ENCODE measurements around the gene NSDHL.
"Not testable (repeated sequence)": the region's sequence is repeated elsewhere in the genome, so short reads cannot be mapped to it uniquely, and the experiment has no call there.

Gene NSDHL

DNA sequence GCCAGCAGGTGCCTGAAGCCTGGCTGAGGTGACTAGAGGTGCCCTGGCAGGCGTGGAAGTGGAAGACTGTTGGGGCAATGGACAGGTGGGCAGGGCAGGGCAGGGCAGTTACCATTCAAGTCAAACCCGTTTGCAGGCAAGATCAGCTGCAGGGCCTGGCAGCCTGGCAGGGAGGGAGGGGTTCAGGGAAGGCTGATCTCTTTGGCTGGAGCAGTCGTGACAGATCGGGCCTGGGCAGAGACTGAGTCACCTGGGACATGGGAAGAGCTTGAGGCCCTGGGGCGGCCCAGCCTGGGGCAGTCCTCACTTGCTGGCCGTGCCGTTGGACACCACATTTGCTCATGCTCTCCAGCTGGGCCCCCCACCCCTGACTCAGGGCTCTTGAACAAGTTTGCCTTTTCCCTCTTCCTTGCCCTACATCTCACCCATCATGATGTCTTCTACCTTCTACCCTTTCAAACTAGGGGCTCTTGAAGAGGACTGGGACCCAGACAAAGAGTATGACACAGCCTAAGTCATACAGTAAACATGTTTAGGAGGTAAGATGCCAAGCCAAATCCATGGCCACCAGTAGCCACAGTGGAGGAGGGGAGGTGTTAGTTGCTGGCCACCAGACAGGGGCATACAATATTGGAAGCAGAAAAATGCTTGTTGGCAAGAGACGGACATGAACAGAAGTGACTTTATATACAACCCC lies 65.0 kb downstream of the NSDHL start:
- no peak for DNase-seq

GRCh38 chrX:152896450-152896849 lies 65.6 kb downstream of the NSDHL start:
- DNase-seq, result no peak

DNA sequence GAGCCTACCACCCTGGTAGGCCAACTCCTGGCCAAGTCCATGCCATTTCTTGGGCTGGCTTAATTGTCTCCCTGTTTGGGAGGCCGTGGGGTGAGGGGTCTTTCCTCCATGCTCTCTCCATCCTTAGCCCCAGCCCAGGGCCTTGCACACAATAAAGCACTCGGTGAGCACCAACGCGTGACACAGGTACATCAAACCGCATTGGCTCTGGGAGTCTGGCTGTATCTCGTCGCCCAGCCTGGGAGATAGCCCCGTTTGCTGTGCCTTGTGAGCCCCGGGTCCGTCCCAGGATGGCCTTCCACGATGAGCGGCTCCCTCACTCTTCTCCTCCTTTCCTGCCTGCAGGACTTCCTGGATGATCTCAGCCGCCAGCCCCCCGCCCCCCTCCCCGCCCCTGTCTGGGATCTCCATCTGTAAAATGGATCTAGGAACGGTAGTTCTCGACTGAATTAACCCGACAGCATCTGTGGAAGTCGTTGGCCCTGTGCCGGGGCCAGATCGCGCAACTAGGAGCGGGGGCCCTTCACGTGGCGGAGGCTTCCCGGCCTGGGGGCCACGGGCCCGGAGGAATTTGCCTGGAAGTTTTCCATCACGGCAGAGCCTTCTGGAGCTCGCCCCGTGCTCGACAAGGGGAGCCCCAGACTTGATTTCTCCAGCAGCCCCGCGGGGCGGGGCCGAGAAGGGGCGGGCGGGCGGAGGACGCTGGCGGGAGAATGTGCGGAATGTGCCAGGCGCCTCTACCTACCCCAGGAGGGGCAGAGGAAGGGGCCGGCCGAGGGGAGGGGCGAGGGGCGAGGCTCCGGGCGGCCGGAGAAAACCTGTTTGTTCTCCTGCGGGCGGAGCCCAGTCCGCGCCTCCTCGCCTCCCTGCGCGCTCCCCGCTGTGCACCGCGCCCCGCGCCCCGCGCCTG lies 66.6 kb downstream of the NSDHL start, which contains the start of gene ZNF185:
ZNF185 (plus strand) TSS at position 846 of the 910 bp plus-strand sequence. CDS start 16,423 bp downstream, outside the sequence.
- DNase-seq, result no peak

GRCh38 chrX:152898442-152898841 lies 67.6 kb downstream of the NSDHL start:
- no peak for DNase-seq

DNA sequence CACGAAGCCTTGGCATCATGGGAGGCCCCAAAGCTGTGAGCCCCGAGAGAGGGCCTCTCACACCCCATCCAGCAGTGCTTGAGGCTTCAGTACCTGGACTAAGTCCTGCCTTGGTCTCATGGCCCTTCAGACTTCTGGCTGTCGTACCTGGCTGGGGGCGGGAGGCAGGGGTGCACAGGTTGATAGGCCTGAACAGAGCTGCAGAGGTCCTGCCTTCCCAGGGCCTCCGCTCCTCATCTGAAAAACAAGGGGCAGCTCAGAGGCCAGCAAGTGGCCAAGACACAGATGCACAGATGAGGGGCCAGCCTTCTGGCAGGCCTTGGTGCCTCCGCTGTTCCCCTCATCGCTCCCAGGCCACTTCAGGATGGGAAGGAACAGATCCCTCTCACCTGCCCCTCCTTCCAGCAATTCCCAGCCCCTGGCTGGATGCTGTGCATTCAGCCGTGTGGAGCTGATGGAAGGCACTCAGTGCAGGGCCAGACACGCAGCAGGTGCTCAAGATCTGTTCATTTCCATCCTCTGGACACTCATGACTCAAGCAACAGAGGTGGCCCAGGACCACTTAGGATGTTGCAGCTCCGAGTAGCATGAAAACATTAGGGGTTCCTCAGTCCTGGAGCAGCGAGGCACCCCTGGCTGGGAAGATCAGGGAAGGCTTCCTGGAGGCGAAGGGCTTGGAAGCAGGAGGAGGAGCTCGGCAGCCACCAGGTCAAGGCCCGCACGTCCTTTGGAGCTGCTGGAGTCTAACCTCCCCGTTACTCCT lies 68.4 kb downstream of the NSDHL start:
- no peak for DNase-seq

- no peak for DNase-seq
These were observed 69.2 kb downstream of the NSDHL start for GRCh38 chrX:152899874-152900719.

DNA sequence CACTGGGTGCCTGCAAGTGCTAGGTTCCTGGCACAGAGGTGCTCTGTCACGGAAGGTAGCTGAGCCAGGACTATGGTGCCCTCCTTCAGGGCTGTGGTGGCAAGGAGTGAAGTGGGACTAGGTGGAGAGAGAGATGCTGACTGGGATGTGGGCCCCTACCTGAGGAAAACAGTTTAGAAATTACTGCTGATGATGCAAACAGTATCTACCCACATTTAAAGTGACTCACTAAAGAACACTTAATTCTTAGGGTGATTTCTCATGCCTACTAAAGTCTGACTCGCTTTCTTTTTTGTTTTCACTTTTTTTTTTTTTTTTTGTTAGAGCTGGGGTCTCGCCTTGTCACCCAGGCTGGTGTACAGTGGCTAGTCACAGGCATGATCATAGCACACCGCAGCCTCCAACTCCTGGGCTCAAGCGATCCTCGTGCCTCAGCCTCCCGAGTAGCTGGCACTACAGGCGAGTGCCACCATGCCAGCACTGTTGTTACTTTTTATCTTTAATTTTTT lies 70.1 kb downstream of the NSDHL start:
- no peak for DNase-seq

DNA sequence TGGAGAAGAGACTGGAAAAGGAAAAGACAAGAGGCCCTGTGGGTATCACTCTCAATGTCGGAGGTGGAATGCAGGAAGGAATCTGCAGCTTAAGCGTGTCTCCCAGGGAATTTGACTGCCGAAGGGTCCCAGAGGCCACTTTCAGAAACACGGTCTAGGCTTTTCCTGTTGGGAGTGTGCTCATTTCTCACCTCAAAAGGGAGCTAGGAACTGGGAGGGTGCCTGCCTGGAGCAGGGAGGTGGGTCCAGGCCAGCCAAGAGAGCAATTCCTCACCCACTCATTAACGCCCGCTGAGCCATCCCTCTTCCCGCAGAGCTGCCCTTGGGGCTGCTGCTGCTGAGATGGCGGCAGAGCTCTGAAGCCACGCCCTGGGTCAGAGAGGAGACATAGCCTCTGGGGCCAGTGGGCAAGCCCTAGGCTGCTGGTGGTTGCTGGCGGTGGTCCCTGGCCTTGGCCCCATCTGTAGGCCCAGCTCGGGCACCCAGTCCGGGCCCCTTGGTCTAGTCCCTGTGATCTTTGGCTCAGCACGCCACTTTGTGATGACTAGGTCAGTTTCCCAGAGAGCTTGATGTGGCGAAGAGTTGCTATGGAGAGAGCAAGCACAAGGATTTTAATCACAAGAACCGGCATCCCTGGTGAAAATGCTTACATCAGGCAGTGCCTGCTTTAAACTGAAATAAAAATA lies 71.1 kb downstream of the NSDHL start:
- no peak for DNase-seq

DNA sequence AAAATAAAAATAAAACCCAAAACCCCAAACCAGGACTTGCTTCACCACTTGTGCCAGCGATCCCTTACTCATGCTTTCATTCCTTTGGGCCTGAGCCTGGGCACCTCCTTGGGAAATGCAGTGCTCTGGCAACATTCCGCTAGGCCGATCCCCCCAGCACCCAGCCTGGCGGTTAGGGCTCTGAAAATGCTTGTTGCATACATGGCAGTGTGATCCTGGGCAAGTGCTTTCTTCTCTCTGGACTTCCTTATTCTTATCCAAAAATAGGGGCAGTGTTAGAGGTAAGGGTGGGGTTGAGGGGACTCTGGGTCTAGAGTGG lies 71.6 kb downstream of the NSDHL start:
- DNase-seq, result no peak

DNA sequence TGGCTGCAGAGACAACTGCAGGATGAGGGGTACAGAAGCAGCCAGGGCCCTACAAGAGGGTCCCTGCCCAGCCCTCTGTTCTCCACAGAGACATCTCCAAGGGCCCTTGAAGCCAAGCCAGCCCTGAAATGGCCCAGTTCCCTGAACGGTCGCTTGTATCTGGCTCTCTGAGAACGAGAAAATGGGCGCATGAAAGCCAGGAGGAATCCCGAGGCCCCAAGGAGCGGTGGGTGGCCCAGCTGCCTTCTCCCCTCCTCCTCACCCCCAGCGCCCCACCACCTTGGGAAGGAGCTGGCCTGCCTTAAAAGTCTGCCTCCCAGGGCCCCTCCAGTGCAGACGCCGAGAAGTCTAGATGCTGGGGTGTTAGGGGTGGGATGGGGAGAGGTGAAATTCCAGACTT lies 72.7 kb downstream of the NSDHL start:
- no peak for DNase-seq

DNA sequence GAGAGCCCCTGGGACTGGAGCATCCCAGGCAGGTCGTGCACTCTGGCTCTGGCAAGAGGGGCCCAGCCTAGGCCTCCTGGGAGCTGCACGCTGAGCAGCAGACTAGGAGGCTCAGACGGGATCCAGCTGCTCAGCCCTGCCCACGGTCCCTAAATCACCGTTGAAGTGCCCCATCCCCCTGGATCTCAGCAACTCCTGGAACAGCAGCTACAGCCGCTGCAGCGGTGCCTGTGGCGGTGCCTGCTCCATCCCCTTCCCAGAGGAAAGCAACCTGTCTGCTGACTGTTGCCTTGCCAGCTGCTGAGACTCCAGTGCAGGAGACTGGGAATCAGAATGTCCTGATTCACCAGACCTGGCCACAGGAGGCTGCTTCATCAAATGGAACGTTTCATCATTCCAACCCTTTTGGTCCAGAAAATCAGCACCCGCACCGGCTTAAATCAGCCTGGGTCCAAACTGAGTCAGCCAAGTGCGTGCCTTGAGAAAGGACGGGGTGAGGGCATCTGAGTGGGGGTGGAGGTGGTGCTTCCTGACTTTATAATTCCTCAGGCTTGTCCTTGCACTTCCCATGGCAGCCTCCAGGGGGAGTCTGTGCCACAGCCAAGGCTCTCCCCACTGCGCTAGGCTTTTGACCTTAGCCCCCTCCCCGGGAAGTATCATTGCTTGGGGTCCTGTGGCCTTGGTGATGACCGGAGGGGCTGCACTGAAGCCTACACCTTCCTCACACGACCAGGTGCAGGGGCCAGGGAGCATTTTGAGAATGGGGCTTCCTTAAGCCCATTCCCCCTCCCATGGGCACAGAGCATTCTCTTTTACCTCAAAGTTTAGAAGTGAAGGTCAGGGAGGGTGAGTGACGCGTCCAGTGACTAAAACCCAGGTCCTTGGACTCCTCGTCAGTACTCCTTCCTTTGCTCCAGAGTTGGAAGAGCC lies 73.6 kb downstream of the NSDHL start:
- peak; percentile 26 for DNase-seq

DNA sequence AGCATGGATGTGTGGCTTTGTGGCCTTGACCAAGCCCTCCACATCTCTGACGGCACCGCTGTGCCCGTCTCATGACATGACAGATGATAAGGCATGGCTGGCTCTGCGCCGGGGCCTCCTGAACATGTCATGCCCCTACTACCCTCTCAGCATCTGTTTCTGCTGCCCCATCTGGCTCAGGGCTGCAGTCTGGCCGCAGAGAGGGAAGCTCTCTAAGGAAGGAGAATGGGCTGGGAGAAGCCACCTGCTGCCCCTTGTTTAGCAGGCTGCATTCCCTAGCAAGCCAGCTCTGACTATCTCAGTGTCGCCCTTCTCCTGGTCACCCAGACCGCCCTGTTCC lies 74.2 kb downstream of the NSDHL start:
- DNase-seq, result no peak

- peak; percentile 30 for DNase-seq
These were observed 76.3 kb downstream of the NSDHL start for GRCh38 chrX:152907084-152907651.

DNA sequence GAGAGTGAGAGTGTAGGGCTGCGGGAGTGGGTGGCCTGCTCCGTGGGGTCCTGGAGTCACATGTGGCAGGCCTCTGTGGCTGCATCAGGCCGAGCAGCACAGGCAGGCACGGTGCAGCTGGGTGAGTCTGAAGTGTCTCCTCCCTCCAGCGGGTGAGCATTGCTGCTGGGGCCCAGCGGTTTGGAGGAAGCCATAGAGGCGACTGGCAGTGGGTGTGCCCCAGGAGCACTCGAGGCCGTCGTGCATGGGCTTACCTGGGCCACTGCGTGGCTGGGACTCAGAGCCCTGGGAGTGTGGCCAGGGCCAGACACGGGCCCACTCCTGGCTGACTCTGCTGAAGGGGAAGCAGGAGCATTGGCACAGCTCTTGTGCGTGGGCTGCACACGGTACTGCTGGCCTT lies 77.6 kb downstream of the NSDHL start:
- no peak for DNase-seq

DNA sequence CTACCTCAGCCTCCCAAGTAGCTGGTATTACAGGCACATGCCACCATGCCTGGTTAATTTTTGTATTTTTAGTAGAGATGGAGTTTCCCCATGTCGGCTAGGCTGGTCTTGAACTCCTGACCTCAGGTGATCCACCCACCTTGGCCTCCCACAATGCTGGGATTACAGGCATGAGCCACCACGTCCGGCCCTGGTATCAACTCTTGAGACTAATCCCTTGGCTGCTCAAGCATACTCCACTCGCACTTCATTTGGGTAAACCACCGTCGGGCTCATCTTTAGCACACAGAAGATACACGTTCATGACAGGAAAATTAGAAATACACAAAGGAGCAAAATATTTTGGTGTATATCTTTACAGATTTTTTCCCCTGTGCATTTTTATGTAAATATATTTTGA lies 79.2 kb downstream of the NSDHL start:
- not testable (repeated sequence) for DNase-seq

GRCh38 chrX:152912106-152912505 lies 81.2 kb downstream of the NSDHL start:
- no peak for DNase-seq

GRCh38 chrX:152912641-152913040 lies 81.8 kb downstream of the NSDHL start:
- no peak for DNase-seq

DNA sequence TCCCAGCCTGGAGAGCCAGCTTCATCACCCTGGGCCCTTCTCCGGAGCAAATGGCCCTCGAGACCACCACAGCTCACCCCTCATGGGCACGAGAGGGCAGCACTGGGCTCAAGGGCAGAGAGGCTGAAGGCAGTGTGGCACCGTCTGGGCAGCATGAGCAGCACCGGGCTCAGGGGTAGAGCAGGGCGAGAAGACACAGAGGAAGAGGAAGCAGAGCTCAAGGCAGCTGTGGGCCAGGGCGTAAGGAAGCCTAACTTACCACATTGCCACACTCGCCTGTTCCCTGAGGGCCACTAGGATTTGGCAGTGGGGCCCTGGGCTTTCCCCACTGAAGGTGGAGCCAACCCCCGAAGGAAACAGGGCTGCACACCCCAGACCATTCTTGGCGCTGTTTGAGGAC lies 82.5 kb downstream of the NSDHL start:
- DNase-seq, result no peak

DNA sequence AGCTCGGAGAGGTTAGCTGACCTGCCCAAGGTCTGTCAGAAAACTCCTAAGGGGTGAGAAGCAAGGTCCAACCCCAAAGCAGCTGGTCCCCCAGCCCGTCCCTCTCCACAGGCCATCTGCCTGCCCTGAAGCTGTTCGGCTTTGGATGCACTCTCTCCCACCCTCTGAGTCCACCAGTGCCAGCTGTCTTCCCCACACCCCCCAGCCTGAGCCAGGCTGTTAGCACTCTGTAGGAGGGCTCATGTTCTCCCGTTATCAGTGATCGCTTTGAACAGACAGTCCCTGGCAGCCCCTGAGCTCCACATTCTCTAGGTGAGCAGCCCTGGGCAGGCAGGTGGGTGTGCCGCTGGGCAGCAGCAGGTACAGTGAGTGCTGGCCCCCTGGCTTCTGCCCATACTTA lies 83.0 kb downstream of the NSDHL start:
- DNase-seq, result no peak

GRCh38 chrX:152915541-152916241 lies 84.8 kb downstream of the NSDHL start:
- DNase-seq, result no peak
